HCT116 (cell line): ENCODE measurements around the gene SYNPR. TPM values are rescaled to one million over a fixed set of nuclear protein-coding genes. Genes with fewer than 3 reads are reported as not detected.

Experiments
- ATAC-seq: fragments of 200-7000 bp; cut with Tn5 transposase; 2 replicates; pipeline ENCODE4 v1.9.1; 2020; ENCODE audit warnings: mild to moderate bottlenecking, moderate library complexity
- BruUV-seq: library from RNA; stranded (reverse); fragments of 400-500 nt; replicated peaks from 2 replicates; lab custom pipeline; 2021; lab: Mats Ljungman, UMichigan
- CTCF ChIA-PET: fragments of 300-600 bp; sonication (Branson Sonifier 250); formaldehyde crosslinking; loops from one replicate; lab custom pipeline; 2021; ENCODE audit warnings: antibody characterized with exemption; lab: Charles Lee
- POLR2A ChIA-PET: fragments of 300-600, 350-600 bp; sonication (Branson Sonifier 250); formaldehyde crosslinking; loops from one replicate; lab custom pipeline; 2021; ENCODE audit warnings: antibody characterized with exemption; lab: Charles Lee
- RAD21 ChIA-PET, 2 experiments: fragments of 300-600 bp; sonication (Branson Sonifier 250); formaldehyde crosslinking; loops; one replicate each; lab custom pipeline; 2023; ENCODE audit warnings: low total read pairs in 2 of 2; ENCODE audit not compliant: uncharacterized antibody in 2 of 2, unreplicated experiment in 2 of 2, low non-redundant PET in 1 of 2; lab: Charles Lee
- DNase-seq: peaks from one replicate; pipeline ENCODE4 v3.0.0-alpha.2; 2010; ENCODE audit warnings: low read depth, low spot score
- H2AFZ ChIP-seq: fragments of 200-600 bp; shearing (Covaris generic), sonication (generic); 2 replicates; pipeline ENCODE4 v1.6.1; 2017; ENCODE audit warnings: low read depth, mixed run types, mixed read lengths, antibody characterized with exemption, low read length; ENCODE audit not compliant: poor library complexity, severe bottlenecking
- H3K27ac ChIP-seq: 2 replicates; pipeline ENCODE4 v1.5.1; 2012; ENCODE audit warnings: low read depth, low read length
- H3K27me3 ChIP-seq: fragments of 200-600 bp; sonication (generic); 2 replicates; pipeline ENCODE4 v1.6.1; 2016; ENCODE audit warnings: mixed run types, low read length, mixed read lengths; ENCODE audit not compliant: insufficient read depth
- H3K36me3 ChIP-seq, 2 experiments: fragments of 200-500 bp in 1 of 2; fragments of 200-600 bp in 1 of 2; sonication (Bioruptor generic) in 1 of 2; sonication (generic) in 1 of 2; 2 replicates each; pipeline versions ENCODE4 v1.5.1 to v1.6.1; 2014 to 2016; ENCODE audit warnings: low read length in 2 of 2, inconsistent platforms in 1 of 2, mixed read lengths in 1 of 2, mixed run types in 1 of 2; ENCODE audit not compliant: insufficient read depth in 2 of 2, control insufficient read depth in 1 of 2
- H3K4me1 ChIP-seq, 2 experiments: fragments of 200-600 bp in 1 of 2; sonication (generic) in 1 of 2; 2 replicates each; pipeline versions ENCODE4 v1.5.1 to v1.6.1; 2012 to 2017; ENCODE audit warnings: low read length in 2 of 2, inconsistent platforms in 1 of 2, mild to moderate bottlenecking in 1 of 2, mixed read lengths in 1 of 2, mixed run types in 1 of 2, moderate library complexity in 1 of 2; ENCODE audit not compliant: insufficient read depth in 2 of 2, control insufficient read depth in 1 of 2
- H3K4me2 ChIP-seq: fragments of 200-600 bp; sonication (generic); 2 replicates; pipeline ENCODE4 v1.6.1; 2017; ENCODE audit warnings: mixed run types, low read length, mixed read lengths
- H3K4me3 ChIP-seq, 2 experiments: fragments of 200-600 bp in 1 of 2; sonication (generic) in 1 of 2; replicated peaks in 1 of 2; 2 replicates each; pipeline ENCODE4 v1.5.1; 2011 to 2016; ENCODE audit warnings: low read length in 2 of 2, control low read depth in 1 of 2, low read depth in 1 of 2, mild to moderate bottlenecking in 1 of 2, mixed read lengths in 1 of 2, mixed run types in 1 of 2
- H3K79me2 ChIP-seq: fragments of 200-600 bp; sonication (generic); 2 replicates; pipeline ENCODE4 v1.6.1; 2017; ENCODE audit warnings: mild to moderate bottlenecking, mixed run types, low read length, moderate library complexity, mixed read lengths; ENCODE audit not compliant: insufficient read depth
- H3K9ac ChIP-seq: fragments of 200-600 bp; sonication (generic); 2 replicates; pipeline ENCODE4 v1.6.1; 2016; ENCODE audit warnings: low read length, mixed read lengths
- H3K9me2 ChIP-seq: fragments of 200-600 bp; sonication (generic), shearing (Covaris generic); 2 replicates; pipeline ENCODE4 v1.6.1; 2017; ENCODE audit warnings: mixed run types, mild to moderate bottlenecking, moderate library complexity; ENCODE audit not compliant: insufficient read depth
- H3K9me3 ChIP-seq, 2 experiments: fragments of 200-500 bp in 1 of 2; fragments of 200-600 bp in 1 of 2; sonication (Bioruptor generic) in 1 of 2; sonication (generic) in 1 of 2; 2 replicates each; pipeline ENCODE4 v1.6.1; 2014 to 2017; ENCODE audit warnings: low read length in 2 of 2, mixed read lengths in 2 of 2, inconsistent platforms in 1 of 2, low read depth in 1 of 2, mild to moderate bottlenecking in 1 of 2, mixed run types in 1 of 2, moderate library complexity in 1 of 2; ENCODE audit not compliant: control insufficient read depth in 1 of 2, insufficient read depth in 1 of 2
- H4K20me1 ChIP-seq: fragments of 200-600 bp; sonication (generic), shearing (Covaris generic); 2 replicates; pipeline ENCODE4 v1.6.1; 2017; ENCODE audit warnings: mixed run types, mild to moderate bottlenecking, moderate library complexity; ENCODE audit not compliant: insufficient read depth
- ATF3 ChIP-seq: IDR thresholded peaks from 2 replicates; pipeline ENCODE4 v1.6.1; 2012
- CBX3 ChIP-seq: IDR thresholded peaks from 2 replicates; pipeline ENCODE4 v1.6.1; 2012; ENCODE audit warnings: low read depth
- CEBPB ChIP-seq: IDR thresholded peaks from 2 replicates; pipeline ENCODE4 v1.6.1; 2012; ENCODE audit warnings: low read depth
- EGR1 ChIP-seq: IDR thresholded peaks from 2 replicates; pipeline ENCODE4 v1.6.1; 2012; ENCODE audit warnings: low read depth
- EZH2phosphoT487 ChIP-seq: fragments of 200-600 bp; IDR thresholded peaks from 2 replicates; pipeline ENCODE4 v1.6.1; 2018; ENCODE audit warnings: antibody characterized with exemption, borderline replicate concordance
- JUND ChIP-seq: IDR thresholded peaks from 2 replicates; pipeline ENCODE4 v1.6.1; 2012
- RAD21 ChIP-seq: IDR thresholded peaks from 2 replicates; pipeline ENCODE4 v1.6.1; 2012; ENCODE audit warnings: low read depth, mild to moderate bottlenecking
- SP1 ChIP-seq: IDR thresholded peaks from 2 replicates; pipeline ENCODE4 v1.6.1; 2012; ENCODE audit warnings: low read depth
- TCF7L2 ChIP-seq: IDR thresholded peaks from 2 replicates; pipeline ENCODE4 v1.7.0; 2011; ENCODE audit warnings: borderline replicate concordance, inconsistent platforms; ENCODE audit not compliant: insufficient read depth, insufficient read length; ENCODE audit errors: extremely low read depth
- ZFX ChIP-seq: fragments of 450-650 bp; IDR thresholded peaks from 2 replicates; pipeline ENCODE4 v1.6.1; 2017
- intact Hi-C: fragments of 100-400 bp; cut with micrococcal nuclease; formaldehyde crosslinking; loops from 2 replicates; pipeline ENCODE4 v1.10.0; 2022
- total RNA-seq: library from RNA; stranded (reverse); gene quantifications from one replicate; pipeline ENCODE4 v1.2.1, GENCODE V29; 2021; ENCODE audit not compliant: unreplicated experiment
- TF ChIP-seq, protein P1 (sequence below): IDR thresholded peaks from 2 replicates; pipeline ENCODE4 v1.6.1; 2012; ENCODE audit warnings: low read depth

Gene SYNPR
- total RNA-seq, 1 experiment from 2014 or later = not detected

DNA sequence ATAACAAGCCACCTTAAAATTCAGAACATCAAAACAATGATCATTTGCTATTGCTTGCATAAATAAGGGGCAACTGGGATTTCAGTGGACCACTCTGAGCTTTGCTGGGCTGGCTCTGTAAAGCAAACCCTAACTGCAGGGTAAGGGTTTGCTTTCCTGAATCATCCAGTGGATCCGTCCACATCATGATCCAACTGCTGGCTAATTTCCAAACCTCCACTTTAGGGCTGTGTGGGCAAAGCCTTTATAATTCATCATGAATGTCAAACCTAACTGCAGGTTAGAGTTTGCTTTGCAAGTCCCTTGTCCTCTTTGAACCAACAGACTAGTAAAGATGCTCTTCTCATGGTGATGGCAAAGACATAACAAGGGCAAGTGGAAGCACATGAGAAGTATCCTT, 76.1 kb downstream of the SYNPR start:
- CTCF ChIA-PET = no interaction called here
- no peaks in the 10 kb centered on the region for H3K4me1 ChIP-seq
- DNase-seq = no peak

GRCh38 chr3:63355809-63356208, 77.7 kb downstream of the SYNPR start:
- ATAC-seq = no peak
- Histone ChIP-seq H2AFZ (no peak overlapping the region), H4K20me1 (no peaks in the 10 kb centered on the region), H3K4me2 (no peak overlapping the region), H3K27ac (no peak overlapping the region), H3K9ac (no peak overlapping the region), H3K79me2 (no peaks in the 10 kb centered on the region), H3K9me2 (no peaks in the 10 kb centered on the region), H3K4me1 (no peaks in the 10 kb centered on the region), H3K36me3 (no peaks in the 10 kb centered on the region), H3K9me3 (no peaks in the 10 kb centered on the region), H3K27me3 (peaks cover 20% of the 10 kb centered on the region; the same call in 1 of the 2 replicates), H3K4me3 (no peak overlapping the region)
- intact Hi-C loops = no loop called here
- BruUV-seq = no TSS peak
- RAD21 ChIA-PET = no interaction called here
- DNase-seq = no peak
- CTCF ChIA-PET = no interaction called here
- POLR2A ChIA-PET = no interaction called here
- TF ChIP-seq ZFX = no peak
- TF ChIP-seq SP1 = no peak
- no peak for TF ChIP-seq CBX3
- TF ChIP-seq, protein P1, sequence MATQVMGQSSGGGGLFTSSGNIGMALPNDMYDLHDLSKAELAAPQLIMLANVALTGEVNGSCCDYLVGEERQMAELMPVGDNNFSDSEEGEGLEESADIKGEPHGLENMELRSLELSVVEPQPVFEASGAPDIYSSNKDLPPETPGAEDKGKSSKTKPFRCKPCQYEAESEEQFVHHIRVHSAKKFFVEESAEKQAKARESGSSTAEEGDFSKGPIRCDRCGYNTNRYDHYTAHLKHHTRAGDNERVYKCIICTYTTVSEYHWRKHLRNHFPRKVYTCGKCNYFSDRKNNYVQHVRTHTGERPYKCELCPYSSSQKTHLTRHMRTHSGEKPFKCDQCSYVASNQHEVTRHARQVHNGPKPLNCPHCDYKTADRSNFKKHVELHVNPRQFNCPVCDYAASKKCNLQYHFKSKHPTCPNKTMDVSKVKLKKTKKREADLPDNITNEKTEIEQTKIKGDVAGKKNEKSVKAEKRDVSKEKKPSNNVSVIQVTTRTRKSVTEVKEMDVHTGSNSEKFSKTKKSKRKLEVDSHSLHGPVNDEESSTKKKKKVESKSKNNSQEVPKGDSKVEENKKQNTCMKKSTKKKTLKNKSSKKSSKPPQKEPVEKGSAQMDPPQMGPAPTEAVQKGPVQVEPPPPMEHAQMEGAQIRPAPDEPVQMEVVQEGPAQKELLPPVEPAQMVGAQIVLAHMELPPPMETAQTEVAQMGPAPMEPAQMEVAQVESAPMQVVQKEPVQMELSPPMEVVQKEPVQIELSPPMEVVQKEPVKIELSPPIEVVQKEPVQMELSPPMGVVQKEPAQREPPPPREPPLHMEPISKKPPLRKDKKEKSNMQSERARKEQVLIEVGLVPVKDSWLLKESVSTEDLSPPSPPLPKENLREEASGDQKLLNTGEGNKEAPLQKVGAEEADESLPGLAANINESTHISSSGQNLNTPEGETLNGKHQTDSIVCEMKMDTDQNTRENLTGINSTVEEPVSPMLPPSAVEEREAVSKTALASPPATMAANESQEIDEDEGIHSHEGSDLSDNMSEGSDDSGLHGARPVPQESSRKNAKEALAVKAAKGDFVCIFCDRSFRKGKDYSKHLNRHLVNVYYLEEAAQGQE = no peak
- TF ChIP-seq CEBPB = no peak
- no peak for TF ChIP-seq RAD21
- no peak for TF ChIP-seq EGR1

More for the DNA sequence above, 76.1 kb downstream of the SYNPR start:
- Histone ChIP-seq H3K27ac (no peak overlapping the region), H3K27me3 (peaks cover 20% of the 10 kb centered on the region; the same call in 1 of the 2 replicates), H3K36me3 (no peaks in the 10 kb centered on the region), H3K9ac (no peak overlapping the region), H3K4me2 (no peak overlapping the region), H3K4me3 (no peak overlapping the region), H3K9me2 (no peaks in the 10 kb centered on the region), H4K20me1 (no peaks in the 10 kb centered on the region), H3K79me2 (no peaks in the 10 kb centered on the region), H3K9me3 (no peaks in the 10 kb centered on the region), H2AFZ (no peak overlapping the region)
- TF ChIP-seq EZH2phosphoT487 (no peak), RAD21 (no peak), CEBPB (no peak), JUND (no peak), TCF7L2 (no peak), ATF3 (no peak), EGR1 (no peak)
- no TSS peak for BruUV-seq
- no peak for ATAC-seq
- ChIA-PET RAD21 (no interaction called here), POLR2A (no interaction called here)
- intact Hi-C loops = no loop called here
